Astrocyte of the spinal cord (primary cell): ENCODE data around the gene HMX1.

Source experiments
- DNase-seq: peaks from one replicate; pipeline ENCODE4 v3.0.0; 2011; ENCODE audit warnings: low read depth, low spot score
- H3K4me3 ChIP-seq: 2 replicates; pipeline ENCODE4 v1.5.1; 2011; ENCODE audit warnings: low read depth, mild to moderate bottlenecking, low read length, moderate library complexity
- in situ Hi-C: cut with HindIII; loops from 2 replicates; pipeline ENCODE4 v1.10.0; 2017; ENCODE audit warnings: low sequenced_read_pairs
- TF ChIP-seq, protein P1 (sequence below): IDR thresholded peaks from 2 replicates; pipeline ENCODE4 v1.5.1; 2012; ENCODE audit warnings: low read depth, mild to moderate bottlenecking, low read length, inconsistent platforms

The HMX1 gene

DNA sequence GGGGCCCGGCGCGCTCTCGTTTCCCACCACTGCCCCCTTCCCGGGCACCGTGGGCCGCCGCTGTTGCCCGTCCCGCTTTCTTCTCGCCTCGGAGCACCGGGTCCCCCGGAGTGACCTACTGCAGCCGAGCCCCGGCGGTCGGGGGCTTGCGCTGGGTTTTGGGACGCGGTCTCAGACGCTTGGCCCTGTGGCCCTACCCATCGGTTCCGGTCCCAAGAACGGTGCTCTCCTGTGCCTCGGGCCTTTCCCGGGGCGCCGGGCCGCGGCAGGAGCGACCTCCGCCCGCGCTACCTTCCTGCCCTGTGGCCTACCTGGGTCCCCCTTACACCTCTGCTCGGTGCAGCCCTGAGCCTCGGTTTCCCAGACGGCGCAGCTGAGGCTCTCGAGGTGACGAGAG is 21.6 kb upstream of the HMX1 start:
- no peak overlapping the region for H3K4me3 ChIP-seq
- in situ Hi-C loops, result no loop called here
- no peak for DNase-seq
- TF ChIP-seq, protein P1, sequence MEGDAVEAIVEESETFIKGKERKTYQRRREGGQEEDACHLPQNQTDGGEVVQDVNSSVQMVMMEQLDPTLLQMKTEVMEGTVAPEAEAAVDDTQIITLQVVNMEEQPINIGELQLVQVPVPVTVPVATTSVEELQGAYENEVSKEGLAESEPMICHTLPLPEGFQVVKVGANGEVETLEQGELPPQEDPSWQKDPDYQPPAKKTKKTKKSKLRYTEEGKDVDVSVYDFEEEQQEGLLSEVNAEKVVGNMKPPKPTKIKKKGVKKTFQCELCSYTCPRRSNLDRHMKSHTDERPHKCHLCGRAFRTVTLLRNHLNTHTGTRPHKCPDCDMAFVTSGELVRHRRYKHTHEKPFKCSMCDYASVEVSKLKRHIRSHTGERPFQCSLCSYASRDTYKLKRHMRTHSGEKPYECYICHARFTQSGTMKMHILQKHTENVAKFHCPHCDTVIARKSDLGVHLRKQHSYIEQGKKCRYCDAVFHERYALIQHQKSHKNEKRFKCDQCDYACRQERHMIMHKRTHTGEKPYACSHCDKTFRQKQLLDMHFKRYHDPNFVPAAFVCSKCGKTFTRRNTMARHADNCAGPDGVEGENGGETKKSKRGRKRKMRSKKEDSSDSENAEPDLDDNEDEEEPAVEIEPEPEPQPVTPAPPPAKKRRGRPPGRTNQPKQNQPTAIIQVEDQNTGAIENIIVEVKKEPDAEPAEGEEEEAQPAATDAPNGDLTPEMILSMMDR, result no peak

DNA sequence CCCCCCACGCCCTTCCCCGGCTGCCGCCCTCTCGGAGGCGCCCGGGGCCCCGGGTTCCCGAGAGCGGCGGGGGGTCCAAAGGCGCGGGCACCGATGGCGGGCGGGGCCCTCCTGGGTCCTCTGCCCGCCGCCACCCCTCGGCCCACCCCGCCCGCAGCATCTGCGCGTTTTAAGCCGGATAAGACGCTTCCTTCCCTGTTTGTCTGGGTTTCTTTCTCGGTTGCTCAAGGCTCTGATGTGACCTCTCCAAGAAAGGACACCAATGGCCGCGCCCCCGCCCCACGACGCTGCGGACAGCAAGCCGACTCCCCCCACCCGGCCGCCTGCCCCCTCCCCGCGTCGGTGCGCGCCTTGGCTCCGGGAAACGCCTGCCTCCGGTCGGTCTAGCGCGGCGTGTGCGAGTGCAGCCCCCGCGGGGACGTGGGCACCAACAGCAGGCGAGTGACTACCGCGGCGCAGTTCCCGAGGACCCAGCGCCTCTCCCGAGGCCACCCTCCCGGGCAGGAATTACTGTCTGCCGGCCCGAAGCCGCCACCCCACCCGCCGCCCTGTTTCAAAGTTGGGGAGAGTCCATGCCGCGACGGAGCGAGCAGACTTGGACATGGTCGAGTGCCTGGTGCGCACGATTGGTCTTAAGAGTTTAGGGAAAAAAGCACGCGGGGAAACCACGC is 21.1 kb upstream of the HMX1 start:
- TF ChIP-seq, protein P1, result no peak
- no peak overlapping the region for H3K4me3 ChIP-seq
- DNase-seq, result no peak
- in situ Hi-C loops, result no loop called here

DNA sequence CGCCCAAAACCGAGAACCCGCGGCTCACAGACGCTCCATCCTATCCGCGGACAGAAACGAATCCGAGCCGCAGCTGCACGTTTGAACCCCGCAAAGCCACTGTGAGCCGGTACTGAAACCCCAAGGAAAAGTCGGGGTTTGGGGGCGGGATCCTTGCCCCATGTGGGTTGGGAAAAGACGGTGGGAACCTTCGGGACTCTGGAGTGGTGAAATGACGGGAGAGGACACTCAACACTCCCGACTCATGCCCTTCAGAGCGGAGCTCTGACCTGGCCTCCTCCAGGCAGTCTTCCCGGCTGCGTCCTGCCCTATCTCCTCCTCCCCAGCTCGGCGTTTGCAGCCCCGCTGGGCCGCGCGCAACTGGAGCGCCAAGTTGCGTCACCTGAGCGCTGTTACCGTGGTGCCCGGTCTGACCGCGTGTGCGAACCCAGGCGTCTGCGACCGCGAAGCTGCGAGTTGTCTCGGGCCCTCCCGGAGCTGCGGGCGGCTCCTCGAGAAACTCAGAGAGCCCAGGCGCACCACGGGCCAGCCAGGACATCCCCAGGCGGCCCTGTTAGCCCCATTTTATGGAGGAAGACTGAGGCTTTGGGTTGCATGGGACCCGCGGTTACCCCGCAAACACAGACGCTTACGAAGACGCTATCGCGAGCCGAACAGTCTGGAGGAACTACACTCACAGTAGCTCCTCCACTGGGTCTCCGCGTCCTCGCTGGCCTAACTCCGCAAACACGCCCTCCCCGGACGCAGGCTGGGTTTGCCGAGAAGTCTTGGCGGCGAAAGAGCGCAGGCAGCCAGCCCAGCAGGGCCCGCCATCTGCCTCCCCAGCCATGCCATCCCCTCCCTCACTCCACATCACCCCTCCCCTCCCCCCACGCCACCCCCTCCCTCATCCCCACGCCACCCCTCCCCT is 20.3 kb upstream of the HMX1 start:
- TF ChIP-seq, protein P1, result no peak
- in situ Hi-C loops, result no loop called here
- no peak for DNase-seq
- no peak overlapping the region for H3K4me3 ChIP-seq

DNA sequence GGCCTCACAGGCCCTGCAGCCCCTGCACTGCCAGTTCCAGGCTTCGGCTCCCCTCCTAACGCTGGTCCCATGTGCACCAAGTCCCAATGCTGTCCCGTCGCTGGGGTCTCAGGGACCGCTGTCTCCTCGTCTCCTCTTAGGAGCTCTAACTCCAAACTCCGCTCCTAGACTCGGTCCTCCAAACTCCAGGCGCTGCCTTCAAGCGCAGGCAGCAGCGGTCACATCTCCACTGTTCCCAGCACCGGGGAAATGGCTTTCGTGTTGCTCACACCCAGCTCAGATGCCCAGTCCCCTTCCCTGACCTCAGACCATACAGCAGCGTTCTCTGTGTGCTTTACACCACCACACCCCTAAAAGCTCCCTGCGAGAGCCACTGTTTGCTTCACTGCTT is 19.6 kb upstream of the HMX1 start:
- TF ChIP-seq, protein P1, result no peak
- H3K4me3 ChIP-seq, result no peak overlapping the region
- no peak for DNase-seq
- in situ Hi-C loops, result no loop called here

DNA sequence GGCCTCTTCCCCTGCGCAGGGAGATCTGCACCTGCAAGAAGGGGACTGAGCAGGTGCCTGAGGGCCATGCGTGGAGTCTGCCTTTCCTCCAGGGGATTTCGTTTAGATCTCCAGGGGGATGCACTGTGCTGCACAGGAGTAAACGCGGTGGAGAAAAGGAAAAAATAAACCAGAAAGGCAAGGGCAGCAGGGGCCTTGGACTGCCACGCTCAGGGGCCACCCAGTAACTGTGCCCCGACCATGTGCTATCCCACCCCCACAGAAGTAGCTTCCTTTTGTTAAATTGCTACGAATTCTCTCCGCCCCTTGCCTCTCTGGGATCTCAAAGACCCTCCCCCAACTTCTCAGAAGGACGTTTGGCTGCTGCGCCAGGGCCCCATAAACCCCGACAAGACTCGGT is 17.2 kb upstream of the HMX1 start:
- no peak overlapping the region for H3K4me3 ChIP-seq
- TF ChIP-seq, protein P1, result no peak
- in situ Hi-C loops, result no loop called here
- DNase-seq, result no peak

DNA sequence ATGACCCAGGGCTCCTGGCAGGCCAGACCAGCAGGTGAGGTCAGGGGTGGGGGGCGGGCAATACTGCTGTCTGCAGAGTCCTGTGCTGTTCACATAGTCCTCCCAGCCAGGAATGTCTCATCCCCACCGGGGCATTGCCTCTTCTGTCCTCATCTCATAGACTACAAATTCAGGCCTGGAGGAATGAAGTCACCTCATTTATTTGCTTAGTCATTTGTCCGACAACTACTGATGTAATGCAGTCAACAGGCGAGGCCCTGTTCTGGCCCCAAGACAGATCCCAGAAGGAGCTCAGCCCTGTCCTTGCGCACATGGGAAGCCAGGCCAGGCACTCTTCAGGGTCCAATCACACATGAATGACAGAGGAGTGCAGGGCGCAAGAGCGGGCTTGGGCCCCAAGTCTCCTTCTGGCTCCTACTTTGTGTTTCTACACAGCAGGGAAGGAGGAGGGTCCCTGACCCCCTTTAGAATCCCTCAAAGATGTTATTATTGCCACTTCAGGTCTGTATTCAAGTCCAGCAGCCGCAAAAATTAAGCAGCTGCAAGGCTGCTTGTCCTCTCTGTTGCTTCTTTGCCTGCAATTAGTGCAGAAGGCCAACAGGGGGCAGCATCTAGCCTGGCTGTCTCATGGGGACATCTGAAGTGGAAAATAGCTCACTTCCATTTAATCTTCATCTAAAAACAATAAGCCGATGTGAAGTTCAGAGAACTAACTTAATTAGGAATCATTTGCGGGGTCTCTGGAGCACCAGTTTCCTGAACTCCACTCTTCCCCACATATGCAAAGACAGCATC is 15.2 kb upstream of the HMX1 start:
- no peak overlapping the region for H3K4me3 ChIP-seq
- in situ Hi-C loops, result no loop called here
- no peak for DNase-seq
- TF ChIP-seq, protein P1, result peak; percentile 28
